HUES48 (cell line): ENCODE data around the gene STEAP2.
"Not testable (repeated sequence)": the region's sequence is repeated elsewhere in the genome, so short reads cannot be mapped to it uniquely, and the experiment has no call there.

Experiments used
- H3K27ac ChIP-seq: one replicate; pipeline ENCODE4 v1.7.0; 2013; ENCODE audit warnings: low read depth, low read length, inconsistent platforms
- H3K27me3 ChIP-seq: 2 replicates; pipeline ENCODE4 v1.6.1; 2013; ENCODE audit warnings: mild to moderate bottlenecking, low read length; ENCODE audit not compliant: control insufficient read depth, insufficient read depth
- H3K36me3 ChIP-seq: 2 replicates; pipeline ENCODE4 v1.6.1; 2013; ENCODE audit warnings: low read length; ENCODE audit not compliant: control insufficient read depth, insufficient read depth
- H3K4me1 ChIP-seq: 2 replicates; pipeline ENCODE4 v1.6.1; 2013; ENCODE audit warnings: mild to moderate bottlenecking, low read length; ENCODE audit not compliant: control insufficient read depth, insufficient read depth
- H3K4me3 ChIP-seq: 2 replicates; pipeline ENCODE4 v1.5.1; 2013; ENCODE audit warnings: mild to moderate bottlenecking, low read depth, low read length
- H3K9ac ChIP-seq: 2 replicates; pipeline ENCODE4 v1.6.1; 2013; ENCODE audit warnings: mild to moderate bottlenecking, low read depth, low read length, moderate library complexity
- H3K9me3 ChIP-seq: 2 replicates; pipeline ENCODE4 v1.6.1; 2013; ENCODE audit warnings: low read length; ENCODE audit not compliant: control insufficient read depth, insufficient read depth

Gene STEAP2

GRCh38 chr7:90178166-90178565 is 33.4 kb upstream of the STEAP2 start:
- Histone ChIP-seq H3K9me3 (peaks cover 5% of the 10 kb centered on the region), H3K27me3 (no peaks in the 10 kb centered on the region), H3K4me1 (peaks cover 9% of the 10 kb centered on the region), H3K27ac (no peak overlapping the region), H3K36me3 (no peaks in the 10 kb centered on the region), H3K9ac (no peak overlapping the region), H3K4me3 (no peak overlapping the region)

- Histone ChIP-seq H3K27me3 (no peaks in the 10 kb centered on the region), H3K4me1 (peaks cover 9% of the 10 kb centered on the region), H3K9me3 (peaks cover 5% of the 10 kb centered on the region), H3K4me3 (no peak overlapping the region), H3K27ac (no peak overlapping the region), H3K36me3 (no peaks in the 10 kb centered on the region), H3K9ac (no peak overlapping the region)
Measured at GRCh38 chr7:90178679-90179278, 32.8 kb upstream of the STEAP2 start.

- no peak overlapping the region for H3K4me3 ChIP-seq
- no peak overlapping the region; the same call in 1 of the 2 replicates for H3K9ac ChIP-seq
- no peaks in the 10 kb centered on the region for H3K27me3 ChIP-seq
- peak overlapping the region; percentile 5 for H3K27ac ChIP-seq
- peaks cover 5% of the 10 kb centered on the region for H3K9me3 ChIP-seq
- no peaks in the 10 kb centered on the region for H3K36me3 ChIP-seq
- peaks cover 9% of the 10 kb centered on the region for H3K4me1 ChIP-seq
Measured at GRCh38 chr7:90180011-90180585, 31.4 kb upstream of the STEAP2 start.

GRCh38 chr7:90180649-90181048 is 30.9 kb upstream of the STEAP2 start:
- H3K9ac ChIP-seq = no peak overlapping the region
- no peaks in the 10 kb centered on the region for H3K36me3 ChIP-seq
- no peak overlapping the region for H3K27ac ChIP-seq
- no peak overlapping the region for H3K4me3 ChIP-seq
- peaks cover 9% of the 10 kb centered on the region for H3K4me1 ChIP-seq
- H3K27me3 ChIP-seq = no peaks in the 10 kb centered on the region
- peaks cover 5% of the 10 kb centered on the region for H3K9me3 ChIP-seq

- Histone ChIP-seq H3K9me3 (no peaks in the 10 kb centered on the region), H3K27ac (no peak overlapping the region), H3K4me3 (no peak overlapping the region), H3K36me3 (no peaks in the 10 kb centered on the region), H3K27me3 (no peaks in the 10 kb centered on the region), H3K9ac (no peak overlapping the region), H3K4me1 (peaks cover 9% of the 10 kb centered on the region)
Measured at GRCh38 chr7:90181485-90181884, 30.1 kb upstream of the STEAP2 start.

GRCh38 chr7:90186290-90186689 is 25.2 kb upstream of the STEAP2 start:
- peaks cover 15% of the 10 kb centered on the region for H3K9me3 ChIP-seq
- not testable (repeated sequence) for H3K9ac ChIP-seq, H3K36me3 ChIP-seq

GRCh38 chr7:90187507-90188050 is 24.0 kb upstream of the STEAP2 start:
- Histone ChIP-seq H3K27ac (no peak overlapping the region), H3K27me3 (no peaks in the 10 kb centered on the region), H3K9ac (no peak overlapping the region), H3K4me3 (no peak overlapping the region), H3K4me1 (no peaks in the 10 kb centered on the region), H3K36me3 (no peaks in the 10 kb centered on the region), H3K9me3 (peaks cover 26% of the 10 kb centered on the region)

More at GRCh38 chr7:90186290-90186689, 25.2 kb upstream of the STEAP2 start:
- not testable (repeated sequence) for H3K4me1 ChIP-seq, H3K27ac ChIP-seq, H3K27me3 ChIP-seq, H3K4me3 ChIP-seq

GRCh38 chr7:90188281-90188680 is 23.3 kb upstream of the STEAP2 start:
- no peaks in the 10 kb centered on the region for H3K4me1 ChIP-seq
- H3K4me3 ChIP-seq = no peak overlapping the region
- no peaks in the 10 kb centered on the region for H3K36me3 ChIP-seq
- no peak overlapping the region for H3K9ac ChIP-seq
- H3K27ac ChIP-seq = no peak overlapping the region
- H3K27me3 ChIP-seq = no peaks in the 10 kb centered on the region
- peaks cover 33% of the 10 kb centered on the region for H3K9me3 ChIP-seq

GRCh38 chr7:90190995-90191394 is 20.5 kb upstream of the STEAP2 start:
- H3K27ac ChIP-seq = no peak overlapping the region
- H3K4me1 ChIP-seq = no peaks in the 10 kb centered on the region
- H3K9ac ChIP-seq = no peak overlapping the region
- H3K9me3 ChIP-seq = peaks cover 36% of the 10 kb centered on the region
- H3K27me3 ChIP-seq = no peaks in the 10 kb centered on the region
- no peaks in the 10 kb centered on the region for H3K36me3 ChIP-seq
- no peak overlapping the region for H3K4me3 ChIP-seq

- no peak overlapping the region for H3K27ac ChIP-seq
- no peaks in the 10 kb centered on the region for H3K27me3 ChIP-seq
Measured at GRCh38 chr7:90191648-90192047, 19.9 kb upstream of the STEAP2 start.

GRCh38 chr7:90192876-90193750 is 18.4 kb upstream of the STEAP2 start:
- H3K27ac ChIP-seq = no peak overlapping the region
- H3K4me1 ChIP-seq = no peaks in the 10 kb centered on the region

More at GRCh38 chr7:90191648-90192047, 19.9 kb upstream of the STEAP2 start:
- H3K9ac ChIP-seq = no peak overlapping the region
- H3K36me3 ChIP-seq = no peaks in the 10 kb centered on the region
- H3K4me1 ChIP-seq = no peaks in the 10 kb centered on the region
- peaks cover 36% of the 10 kb centered on the region for H3K9me3 ChIP-seq
- no peak overlapping the region for H3K4me3 ChIP-seq

More at GRCh38 chr7:90192876-90193750, 18.4 kb upstream of the STEAP2 start:
- Histone ChIP-seq H3K36me3 (no peaks in the 10 kb centered on the region), H3K9ac (no peak overlapping the region), H3K9me3 (peaks cover 36% of the 10 kb centered on the region), H3K27me3 (no peaks in the 10 kb centered on the region), H3K4me3 (no peak overlapping the region)
